ENCODE results near the gene BMF.
A peak's percentile ranks its signal among the peaks of the same experiment; 100 is the strongest.

- TF ChIP-seq, protein P1, sequence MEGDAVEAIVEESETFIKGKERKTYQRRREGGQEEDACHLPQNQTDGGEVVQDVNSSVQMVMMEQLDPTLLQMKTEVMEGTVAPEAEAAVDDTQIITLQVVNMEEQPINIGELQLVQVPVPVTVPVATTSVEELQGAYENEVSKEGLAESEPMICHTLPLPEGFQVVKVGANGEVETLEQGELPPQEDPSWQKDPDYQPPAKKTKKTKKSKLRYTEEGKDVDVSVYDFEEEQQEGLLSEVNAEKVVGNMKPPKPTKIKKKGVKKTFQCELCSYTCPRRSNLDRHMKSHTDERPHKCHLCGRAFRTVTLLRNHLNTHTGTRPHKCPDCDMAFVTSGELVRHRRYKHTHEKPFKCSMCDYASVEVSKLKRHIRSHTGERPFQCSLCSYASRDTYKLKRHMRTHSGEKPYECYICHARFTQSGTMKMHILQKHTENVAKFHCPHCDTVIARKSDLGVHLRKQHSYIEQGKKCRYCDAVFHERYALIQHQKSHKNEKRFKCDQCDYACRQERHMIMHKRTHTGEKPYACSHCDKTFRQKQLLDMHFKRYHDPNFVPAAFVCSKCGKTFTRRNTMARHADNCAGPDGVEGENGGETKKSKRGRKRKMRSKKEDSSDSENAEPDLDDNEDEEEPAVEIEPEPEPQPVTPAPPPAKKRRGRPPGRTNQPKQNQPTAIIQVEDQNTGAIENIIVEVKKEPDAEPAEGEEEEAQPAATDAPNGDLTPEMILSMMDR (IDR thresholded peaks at IDR 0.05): no peak
- peak in 1 of 2 donors; percentile 53 for TF ChIP-seq POLR2A (IDR thresholded peaks at IDR 0.05)
Observed at GRCh38 chr15:40098489-40099261, 10.0 kb downstream of the BMF start.
